ENCODE data around the gene SCNN1B.

Gene SCNN1B

DNA sequence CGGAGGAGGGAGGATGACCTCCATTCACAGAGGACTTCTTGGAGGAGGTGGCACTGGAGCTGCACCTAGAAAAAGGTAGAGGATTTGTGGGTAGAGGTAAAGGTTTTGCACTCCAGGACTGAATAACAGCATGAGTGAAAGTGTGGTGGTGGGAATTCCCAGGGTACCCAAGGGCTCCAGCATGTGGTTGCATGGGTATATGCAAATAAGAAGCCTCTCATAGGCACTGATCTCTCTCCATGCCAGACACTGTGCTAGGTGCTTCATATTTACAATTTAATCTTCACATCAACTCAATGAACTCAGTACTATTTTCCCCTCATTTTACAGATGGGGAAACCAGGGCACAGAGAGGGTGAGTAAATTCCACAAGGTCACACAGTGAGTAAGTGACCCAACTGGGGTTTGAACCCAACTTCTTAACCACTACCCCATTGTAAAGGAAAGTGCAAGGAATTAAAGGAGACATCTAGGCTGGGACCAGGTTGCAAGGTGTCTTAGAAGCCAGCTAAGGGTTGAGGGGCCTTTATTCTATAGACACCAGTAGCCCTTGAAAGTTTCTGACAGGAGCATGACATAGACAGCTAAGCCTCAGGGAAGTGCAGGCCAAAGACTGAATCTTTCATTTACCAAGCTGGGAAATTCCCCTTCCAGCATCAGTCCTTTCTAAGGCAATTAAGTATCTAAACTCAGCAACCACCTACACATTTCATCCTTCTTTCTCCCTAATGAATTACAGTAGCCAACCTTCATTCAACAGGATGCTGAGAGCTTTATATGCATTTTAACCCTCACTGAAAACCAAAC lies 21.3 kb downstream of the SCNN1B start:
- no peak for DNase-seq

DNA sequence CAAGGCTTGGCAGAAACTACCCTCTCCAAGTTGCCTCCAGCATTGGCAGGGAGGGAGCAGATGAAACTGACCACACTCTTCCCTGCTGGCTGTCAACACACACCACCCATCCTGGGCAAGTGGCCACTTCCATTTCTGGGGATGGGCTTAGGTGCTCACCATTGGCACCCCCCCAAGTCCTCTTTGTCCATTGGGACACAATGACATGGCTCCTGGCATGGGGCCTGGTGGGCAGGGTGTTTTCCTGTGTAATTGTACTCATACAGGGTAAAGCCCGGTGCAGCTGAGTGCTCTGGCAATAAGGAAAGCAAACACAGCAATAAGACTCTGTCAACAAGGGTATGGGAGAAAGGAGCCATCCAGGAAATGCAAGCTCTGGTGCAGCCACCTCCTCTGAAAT lies 22.6 kb downstream of the SCNN1B start:
- no peak for DNase-seq

DNA sequence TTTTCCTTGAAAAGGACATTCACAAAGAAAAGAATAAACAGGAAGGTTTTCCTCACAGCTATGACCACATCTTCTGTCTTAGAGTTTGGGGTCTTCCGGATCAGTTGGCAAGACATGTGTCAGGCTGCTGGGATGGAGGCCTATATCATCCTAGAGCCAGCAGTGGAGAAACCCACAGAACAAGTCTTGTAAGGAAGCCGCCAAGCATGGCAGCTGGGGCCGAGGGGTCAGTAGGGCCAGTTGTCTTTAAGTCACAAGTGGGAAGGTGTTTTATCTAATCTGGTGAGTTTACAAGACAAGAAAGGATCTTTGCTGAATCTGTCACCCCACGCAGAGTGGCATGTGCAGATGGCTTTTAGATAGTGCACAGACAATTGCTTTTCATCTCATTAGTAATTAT lies 25.7 kb downstream of the SCNN1B start:
- DNase-seq = no peak

DNA sequence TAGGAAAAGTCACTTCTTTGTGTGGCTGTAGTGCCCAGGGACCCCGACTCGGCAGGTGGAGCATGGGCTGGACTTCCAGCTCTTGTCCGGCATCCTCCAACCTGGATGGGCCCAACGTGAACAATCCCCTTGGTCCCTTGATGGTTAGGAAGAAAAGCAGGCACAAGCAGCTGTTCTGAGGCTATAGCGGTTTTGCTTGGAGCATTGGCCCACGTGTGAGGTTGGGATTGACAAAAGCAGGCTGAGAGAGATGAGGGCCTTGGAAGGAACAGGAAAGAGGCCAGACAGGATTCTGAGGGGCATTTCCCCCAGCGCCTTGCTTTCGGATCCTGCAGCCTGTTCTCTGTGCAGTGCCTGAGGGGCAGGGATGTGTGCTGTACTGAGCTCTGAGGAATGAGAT lies 28.1 kb downstream of the SCNN1B start:
- DNase-seq = no peak

DNA sequence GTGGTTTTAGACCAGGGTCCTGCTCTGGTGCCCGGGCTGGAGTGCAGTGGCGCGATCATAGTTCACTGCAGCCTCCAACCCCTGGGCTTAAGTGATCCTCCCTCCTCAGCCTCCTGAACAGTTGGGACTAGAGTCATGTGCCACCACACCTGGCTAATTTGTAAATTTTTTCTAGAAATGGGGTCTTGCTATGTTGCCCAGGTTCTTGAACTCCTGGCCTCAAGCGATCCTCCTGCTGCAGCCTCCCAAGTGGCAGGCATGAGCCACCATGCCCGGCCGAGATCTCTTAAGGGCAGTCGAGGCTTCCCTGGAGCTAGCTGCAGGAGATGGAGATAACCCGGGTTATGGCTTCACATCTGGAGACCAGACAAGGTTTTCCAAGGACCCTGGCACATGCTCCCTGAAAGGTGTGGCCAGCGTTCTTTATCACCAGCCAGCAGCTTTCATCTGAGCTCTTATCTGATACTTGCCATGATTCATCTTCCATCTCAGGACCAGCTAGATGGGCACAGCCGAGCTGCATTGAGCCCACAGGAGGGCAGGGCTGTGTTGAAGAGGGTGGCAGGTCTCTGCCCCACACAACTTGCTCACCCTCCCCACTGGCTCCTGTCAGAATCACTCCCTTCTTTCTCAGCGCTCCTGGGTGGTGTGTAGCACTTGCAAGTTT lies 28.6 kb downstream of the SCNN1B start:
- no peak for DNase-seq

DNA sequence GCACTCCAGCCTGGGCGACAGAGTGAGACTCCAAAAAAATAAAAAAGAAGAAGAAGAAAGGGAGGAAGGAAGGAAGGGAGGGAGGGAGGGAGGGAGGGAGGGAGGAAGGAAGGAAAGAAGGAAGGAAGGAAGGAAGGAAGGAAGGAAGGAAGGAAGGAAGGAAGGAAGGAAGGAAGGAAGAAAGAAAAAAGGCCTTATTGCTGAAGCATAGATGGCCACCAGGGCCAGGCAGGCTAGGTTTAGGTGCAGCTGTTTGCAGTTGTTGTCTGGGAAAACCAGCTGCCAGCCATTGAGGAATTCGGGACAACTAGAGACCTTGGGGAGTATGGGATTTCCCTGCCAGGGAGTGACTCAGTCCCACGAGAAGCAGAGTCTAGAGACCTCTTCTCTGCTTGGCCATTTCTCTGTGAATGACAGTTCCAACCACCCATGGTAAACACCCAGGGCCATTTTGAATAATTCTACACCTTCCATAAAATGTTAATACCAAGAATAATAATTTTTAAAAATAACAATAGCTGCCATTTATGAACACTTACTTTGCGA lies 31.0 kb downstream of the SCNN1B start:
- no peak for DNase-seq

DNA sequence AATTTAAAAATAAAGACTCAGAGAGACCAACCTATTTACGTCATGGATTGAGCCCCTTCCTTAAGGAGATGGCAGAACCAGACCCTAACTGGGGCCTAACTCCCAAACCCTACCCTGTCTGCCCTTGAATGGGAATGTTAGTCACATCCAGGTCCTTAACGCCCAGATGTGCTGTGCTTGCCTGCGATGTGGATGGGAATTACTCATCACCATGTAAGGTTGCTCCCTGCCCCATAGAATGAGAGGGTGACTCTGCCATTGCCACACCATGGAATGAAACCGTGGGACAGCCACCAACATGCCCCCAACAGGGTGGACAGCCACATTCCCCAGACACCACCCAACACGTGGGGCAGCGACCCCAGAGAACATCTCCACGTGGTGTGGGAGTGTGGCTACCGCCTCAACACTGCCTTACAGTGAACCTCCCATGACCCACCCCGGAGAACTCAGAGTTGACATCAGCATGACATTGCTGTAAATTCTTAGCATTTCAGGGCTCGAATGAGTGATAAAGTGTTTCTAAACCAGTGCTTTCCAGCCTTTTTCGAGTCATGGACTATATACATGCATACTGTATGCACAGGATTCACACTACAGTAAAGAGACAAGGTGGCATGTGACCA lies 31.8 kb downstream of the SCNN1B start:
- no peak for DNase-seq

DNA sequence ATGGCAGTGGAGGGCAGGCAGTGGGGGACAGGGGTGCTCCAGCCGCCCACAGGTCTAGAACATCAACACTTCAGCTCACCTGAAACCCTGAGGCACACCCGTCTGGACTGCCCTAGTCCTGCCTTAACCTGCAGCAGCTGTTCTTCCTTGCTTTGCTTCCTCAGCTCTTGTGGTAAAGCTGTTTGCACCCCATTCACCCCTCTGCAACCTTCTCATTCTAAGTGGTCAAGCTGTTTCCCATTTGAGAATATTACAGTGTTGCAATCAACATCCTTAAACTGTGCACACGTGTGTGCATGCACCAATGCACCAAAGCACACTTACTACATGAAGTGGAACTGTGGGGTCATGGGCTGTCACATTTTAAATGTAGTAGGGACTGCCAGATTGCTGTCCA lies 32.4 kb downstream of the SCNN1B start:
- DNase-seq = no peak

DNA sequence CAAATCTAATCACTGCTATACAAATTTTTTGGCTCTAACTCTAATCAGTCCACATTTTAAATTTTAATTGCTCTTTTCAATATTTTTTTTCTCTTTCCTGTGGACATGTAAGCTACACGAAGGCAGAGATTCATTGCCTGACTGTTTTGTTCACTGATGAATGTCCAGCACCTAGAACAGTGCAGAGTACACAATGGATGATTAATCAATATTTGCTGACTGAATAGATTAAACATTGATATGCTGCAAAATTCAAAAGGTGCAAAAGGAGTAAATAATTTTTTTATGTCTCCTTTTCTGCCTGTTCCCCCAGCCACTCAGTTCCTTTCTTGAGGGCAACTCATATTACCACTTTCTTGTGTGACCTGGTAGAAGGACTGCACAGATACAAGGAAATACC lies 32.8 kb downstream of the SCNN1B start:
- DNase-seq = no peak

DNA sequence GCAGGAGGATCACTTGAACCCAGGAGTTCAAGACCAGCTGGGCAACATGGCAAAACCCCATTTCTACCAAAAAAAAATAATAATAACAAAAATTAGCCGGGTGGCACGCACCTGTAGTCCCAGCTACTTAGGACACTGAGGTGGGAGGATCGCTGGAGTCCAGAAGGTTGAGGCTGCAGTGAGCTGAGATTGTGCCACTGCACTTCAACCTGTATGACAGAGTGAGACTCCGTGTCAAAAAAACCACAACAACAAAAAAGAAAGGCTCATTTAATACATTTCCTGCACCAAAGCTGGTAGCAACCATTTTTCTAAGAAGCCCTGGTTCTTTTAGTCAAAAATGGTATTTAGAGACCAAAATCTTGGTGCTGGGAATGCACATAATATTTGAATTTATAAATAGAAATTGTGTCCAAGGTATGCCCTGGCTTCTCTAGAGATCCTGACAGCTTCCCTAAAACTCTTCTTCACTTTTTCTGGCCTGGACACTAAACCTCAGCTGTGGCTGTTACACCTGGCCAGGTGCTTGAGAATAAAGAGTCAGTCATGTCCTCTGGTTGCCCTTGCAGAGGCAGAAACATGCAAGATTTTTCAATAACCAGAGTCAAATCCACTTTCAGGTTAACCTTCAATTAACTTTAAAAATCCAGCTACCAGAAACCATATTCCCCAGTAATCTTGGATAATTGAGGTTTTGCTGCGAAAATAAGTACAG lies 35.9 kb downstream of the SCNN1B start:
- no peak for DNase-seq

DNA sequence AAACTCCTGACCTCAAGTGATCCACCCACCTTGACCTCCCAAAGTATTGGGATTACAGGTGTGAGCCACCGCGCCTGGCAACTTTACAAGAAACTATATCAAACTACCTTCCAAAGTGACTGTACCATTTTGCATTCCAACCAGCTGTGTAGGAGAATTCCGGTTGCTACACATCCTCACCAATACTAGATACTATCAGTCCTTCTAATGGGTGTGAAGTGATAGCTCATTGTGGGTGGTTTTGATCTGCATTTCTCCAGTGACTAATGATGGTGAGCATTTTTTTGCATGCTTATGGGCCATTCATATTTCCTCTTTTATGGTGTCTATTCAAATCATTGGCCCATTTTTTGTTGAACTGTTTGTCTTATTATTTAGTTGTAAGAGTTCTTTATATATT lies 37.7 kb downstream of the SCNN1B start:
- DNase-seq = no peak

DNA sequence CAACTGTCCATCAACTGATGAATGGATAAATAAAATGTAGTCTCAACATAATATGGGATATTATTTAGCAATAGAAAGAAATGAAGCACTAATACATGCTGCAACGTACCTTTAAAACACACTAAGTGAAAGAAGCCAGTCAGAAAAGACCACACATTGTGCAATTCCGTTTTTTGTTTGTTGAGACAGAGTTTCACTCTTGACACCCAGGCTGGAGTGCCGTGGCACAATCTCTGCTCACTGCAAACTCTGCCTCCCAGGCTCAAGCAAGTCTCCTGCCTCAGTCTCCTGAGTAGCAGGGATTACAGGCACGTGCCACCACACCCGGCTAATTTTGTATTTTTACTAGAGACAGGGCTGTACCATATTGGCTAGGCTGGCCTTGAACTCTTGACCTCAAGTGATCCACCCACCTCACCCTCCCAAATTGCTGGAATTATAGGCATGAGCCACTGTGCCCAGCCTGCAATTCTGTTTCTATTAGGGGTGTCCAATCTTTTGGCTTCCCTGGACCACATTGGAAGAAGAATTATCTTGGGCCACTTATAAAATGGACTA lies 40.1 kb downstream of the SCNN1B start:
- no peak for DNase-seq

DNA sequence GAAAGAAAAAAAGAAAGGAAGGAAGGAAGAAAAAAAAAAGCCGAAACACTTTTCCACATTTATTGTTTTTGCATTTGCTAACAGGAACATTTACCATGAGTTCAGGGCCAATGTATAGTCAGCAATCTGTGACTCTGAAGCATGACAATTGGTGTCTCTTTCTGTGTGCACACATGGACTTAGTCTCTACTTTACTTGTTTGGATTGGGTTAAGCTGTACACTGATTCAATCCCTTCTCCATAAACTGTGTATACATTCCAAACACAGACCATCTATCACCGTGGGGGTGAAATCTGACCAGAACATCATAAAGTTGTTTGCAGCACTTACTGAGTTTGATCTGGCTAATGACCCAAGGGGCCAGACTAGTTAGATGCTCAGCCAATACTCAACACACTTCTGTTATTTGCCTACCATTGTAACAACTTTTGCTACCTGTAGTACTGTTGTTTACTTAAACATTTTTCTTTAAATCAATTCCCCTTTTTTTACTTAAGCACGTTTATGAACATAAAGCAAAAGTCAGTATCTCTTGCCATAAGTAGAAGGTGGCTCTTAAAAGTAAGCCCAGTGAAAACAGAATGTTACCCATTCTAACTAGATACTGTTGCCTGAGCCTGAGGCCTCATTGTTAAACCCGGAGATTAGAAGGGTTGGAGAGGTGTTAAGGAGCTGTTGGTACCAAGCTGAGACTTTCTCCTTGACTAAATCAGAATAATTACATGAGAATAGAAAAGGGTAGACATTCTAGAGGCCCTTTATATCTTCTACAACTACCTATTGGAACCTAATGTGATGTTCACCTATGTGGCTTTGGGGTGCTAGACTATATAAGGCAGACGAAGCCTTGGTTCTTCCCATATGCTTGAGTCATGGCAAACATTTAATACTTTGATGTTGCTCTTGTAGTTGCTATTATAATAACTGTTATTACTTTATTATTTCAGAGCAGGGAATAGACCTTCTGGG lies 41.8 kb downstream of the SCNN1B start:
- no peak for DNase-seq

DNA sequence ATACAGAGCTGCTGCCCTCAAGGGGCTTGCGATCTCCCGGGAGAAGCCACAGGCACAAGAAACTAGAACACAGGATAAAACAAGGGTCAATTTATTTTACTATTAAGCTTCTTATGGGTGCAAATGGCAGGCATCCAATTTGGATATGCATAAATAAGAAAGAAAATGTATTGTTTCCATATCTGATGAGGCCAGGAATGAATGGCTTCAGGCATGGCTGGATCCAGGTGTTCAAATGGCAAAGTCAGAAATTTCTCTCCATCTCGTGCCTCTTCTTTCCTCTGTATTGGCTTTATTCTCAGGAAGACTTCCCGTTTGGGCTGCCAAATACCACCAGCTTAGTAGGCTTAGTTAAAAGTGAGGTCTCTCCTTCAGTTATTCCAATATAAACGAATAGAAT lies 43.1 kb downstream of the SCNN1B start:
- no peak for DNase-seq

DNA sequence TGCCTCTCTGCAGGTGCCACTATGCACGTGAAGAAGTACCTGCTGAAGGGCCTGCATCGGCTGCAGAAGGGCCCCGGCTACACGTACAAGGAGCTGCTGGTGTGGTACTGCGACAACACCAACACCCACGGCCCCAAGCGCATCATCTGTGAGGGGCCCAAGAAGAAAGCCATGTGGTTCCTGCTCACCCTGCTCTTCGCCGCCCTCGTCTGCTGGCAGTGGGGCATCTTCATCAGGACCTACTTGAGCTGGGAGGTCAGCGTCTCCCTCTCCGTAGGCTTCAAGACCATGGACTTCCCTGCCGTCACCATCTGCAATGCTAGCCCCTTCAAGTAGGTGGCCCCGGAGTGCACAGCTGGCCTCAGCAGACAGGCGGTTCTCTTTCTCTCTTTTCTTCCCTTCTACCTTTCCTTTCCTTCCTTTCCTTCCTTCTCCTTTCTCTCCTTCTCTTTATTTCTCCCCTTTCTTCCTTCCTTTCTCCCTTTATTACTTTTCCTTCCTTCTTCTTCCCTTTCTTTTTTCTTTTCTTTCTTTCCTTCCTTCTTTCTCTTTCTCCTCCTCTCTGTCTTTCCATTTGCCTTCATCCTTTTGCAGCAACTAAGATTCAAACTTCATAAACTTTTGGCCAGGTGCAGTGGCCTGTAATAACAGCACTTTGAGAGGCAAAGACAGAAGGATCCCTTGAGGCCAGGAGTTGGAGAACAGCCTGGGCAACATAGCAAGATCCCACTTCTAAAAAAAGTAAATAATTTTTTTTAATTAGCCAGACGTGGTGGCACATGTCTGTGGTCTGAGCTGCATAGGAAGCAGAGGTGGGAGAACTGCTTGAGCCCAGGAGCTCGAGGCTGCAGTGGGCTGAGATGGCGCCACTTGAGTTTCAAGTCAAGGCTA lies 46.7 kb downstream of the SCNN1B start:
- DNase-seq = no peak

DNA sequence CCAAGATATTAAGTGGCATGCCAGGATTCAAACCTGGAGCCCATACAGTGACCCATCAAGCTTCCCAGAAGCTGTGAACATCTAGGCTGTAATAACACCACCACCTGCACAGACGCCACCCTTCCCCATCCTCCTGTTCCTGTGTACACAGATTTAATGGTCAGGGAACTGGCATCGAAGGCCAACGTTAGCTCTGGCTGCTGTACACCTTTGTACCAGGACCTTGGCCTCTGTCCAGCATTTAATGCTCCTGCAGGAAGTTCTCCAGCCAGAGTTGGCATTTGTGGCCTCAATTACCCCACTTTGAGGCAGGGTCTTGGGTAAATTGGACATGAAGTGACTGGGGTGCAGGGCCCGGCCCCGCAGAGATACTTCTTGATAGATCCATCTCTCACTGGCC lies 49.3 kb downstream of the SCNN1B start:
- DNase-seq = no peak

DNA sequence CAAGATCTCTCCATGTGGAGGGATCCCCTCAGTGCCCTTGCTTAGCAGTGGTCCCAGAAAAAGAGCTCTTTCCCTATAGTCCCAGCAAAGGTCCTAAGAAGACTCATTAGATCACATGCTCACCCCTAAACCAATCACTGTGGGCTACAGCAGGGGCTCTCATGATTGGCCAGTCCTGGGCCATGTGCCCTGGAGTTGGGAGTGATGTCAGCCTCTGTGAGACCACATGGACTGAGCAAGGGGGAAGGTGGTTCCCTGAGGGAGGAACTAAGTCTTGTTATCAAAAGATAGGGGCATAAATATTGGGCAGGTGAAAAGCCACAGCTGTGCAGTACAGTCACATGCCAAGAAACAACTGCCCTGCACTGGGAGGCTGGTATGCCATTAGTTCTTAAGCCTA lies 51.3 kb downstream of the SCNN1B start:
- no peak for DNase-seq

DNA sequence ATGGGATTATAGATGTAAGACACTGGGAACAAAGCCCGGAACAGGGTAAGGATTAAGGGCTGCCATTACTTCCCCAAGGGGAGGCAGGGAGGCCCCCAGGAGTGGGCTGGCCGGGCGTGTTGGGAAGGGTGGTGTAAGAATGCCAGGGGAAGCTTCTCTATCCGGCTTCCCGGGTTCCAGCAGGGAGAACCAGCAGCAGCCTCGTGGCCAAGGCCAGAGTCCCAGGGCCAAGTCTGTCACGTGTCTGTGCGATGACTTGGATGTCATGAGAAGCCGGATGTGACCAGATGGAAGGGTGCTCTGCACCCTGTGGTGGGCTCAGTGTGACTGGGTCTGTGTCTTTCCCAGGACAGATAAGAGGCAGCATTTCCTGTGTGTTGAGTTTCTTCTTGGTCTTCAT lies 52.1 kb downstream of the SCNN1B start:
- no peak for DNase-seq

DNA sequence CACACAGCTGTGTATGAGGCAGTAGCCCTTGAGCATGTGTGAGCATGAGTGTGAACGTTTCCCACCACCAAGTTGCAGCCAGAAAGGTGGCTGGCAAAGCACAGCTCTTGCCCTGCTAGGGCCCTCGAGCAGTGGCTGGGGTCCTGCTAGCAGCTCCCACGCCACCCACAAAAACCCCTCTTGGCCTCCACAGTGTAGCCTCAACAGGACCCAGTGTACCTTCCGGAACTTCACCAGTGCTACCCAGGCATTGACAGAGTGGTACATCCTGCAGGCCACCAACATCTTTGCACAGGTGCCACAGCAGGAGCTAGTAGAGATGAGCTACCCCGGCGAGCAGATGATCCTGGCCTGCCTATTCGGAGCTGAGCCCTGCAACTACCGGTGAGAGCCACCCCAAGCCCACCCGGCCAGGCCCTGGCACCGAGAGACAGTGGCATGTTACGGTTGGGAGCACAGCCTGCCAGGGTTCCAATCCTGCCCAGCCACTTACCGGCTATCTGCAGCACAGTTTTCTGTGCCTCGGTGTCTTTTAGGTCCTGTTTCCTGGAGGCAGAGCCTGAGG lies 53.1 kb downstream of the SCNN1B start:
- DNase-seq = no peak

DNA sequence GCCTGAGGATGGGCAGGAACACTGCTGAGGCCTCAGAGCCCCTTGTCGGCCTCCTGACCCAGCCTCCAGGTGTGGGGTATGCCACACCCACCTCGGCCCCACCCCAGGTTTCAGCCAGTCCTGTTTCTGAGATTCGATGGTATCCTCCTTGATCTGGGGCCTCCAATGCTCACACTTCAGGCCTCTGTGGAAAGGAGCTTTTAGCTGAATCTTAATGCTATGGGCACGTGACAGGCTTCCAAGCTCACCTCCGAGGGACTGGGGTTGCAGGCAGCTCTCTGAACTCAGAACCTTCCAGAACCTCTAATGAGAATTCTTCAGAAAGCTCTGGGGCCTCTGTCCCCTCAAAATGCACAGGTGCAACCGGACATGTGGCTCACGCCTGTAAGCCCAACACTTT lies 54.8 kb downstream of the SCNN1B start:
- DNase-seq = no peak
